Measurements from ENCODE around the gene CNRIP1.

CNRIP1 gene

GRCh38 chr2:68251187-68251854, 68.4 kb downstream of the CNRIP1 start:
- peak; percentile 81 for DNase-seq (ENCODE audit: low spot score)

GRCh38 chr2:68250652-68251186, 69.0 kb downstream of the CNRIP1 start:
- DNase-seq (ENCODE audit: low spot score), result no peak

GRCh38 chr2:68250196-68250595, 69.6 kb downstream of the CNRIP1 start:
- DNase-seq (ENCODE audit: low spot score), result no peak

GRCh38 chr2:68248806-68249205, 70.9 kb downstream of the CNRIP1 start:
- no peak for DNase-seq (ENCODE audit: low spot score)

- no peak for DNase-seq (ENCODE audit: low spot score)
Observed at GRCh38 chr2:68248361-68248760, 71.4 kb downstream of the CNRIP1 start.

GRCh38 chr2:68246396-68246795, 73.4 kb downstream of the CNRIP1 start:
- no peak for DNase-seq (ENCODE audit: low spot score)

- DNase-seq (ENCODE audit: low spot score), result no peak
Observed at GRCh38 chr2:68245672-68246071, 74.1 kb downstream of the CNRIP1 start.

- DNase-seq (ENCODE audit: low spot score), result no peak
Observed at GRCh38 chr2:68245066-68245465, 74.7 kb downstream of the CNRIP1 start.

GRCh38 chr2:68244456-68244855, 75.3 kb downstream of the CNRIP1 start:
- no peak for DNase-seq (ENCODE audit: low spot score)
